A204.1 (cell line): Measurements from ENCODE around the gene ELOB.

Source experiments
- FAIRE-seq: peaks from 2 replicates; lab custom pipeline; 2012; peaks lifted over from hg19 to GRCh38; lab: Jason Lieb, UNC

Gene ELOB

DNA sequence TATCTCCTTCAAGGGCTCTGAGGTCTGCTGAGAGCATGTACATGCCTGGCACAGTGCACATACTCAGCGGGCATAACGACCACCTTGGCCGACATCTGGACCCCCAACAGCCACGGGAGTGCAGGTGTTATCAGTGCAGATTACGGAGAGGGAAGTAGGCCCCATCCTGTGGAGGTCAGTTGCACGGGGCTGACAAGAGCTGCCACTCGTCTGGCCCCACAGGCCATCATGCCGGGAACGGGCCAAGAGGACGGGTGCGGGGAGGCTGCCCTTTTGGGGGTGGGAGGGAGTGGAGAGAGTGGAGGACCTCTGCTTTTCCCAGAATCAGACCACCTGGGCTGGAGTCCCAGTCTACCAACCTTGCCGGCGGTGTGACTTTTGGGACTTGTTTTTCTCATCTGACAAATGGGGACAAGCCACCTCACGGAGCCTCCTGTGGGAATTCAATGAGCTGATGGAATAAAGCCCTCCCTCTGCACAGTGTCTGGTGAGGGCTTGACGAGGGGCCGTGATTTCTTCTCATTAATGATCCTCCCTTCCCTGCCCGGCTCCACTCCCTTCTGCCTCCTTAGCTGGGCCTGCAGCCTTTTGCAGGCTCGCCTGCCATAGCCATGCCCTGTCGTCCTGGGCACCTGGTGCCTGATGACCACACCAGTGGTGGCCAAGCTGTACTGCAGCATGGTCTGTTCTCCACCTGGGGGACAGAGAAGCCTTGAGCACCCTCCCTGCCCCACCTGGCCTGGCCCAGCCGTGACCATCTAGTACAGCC is 5.7 kb upstream of the ELOB start:
- no peak for FAIRE-seq

DNA sequence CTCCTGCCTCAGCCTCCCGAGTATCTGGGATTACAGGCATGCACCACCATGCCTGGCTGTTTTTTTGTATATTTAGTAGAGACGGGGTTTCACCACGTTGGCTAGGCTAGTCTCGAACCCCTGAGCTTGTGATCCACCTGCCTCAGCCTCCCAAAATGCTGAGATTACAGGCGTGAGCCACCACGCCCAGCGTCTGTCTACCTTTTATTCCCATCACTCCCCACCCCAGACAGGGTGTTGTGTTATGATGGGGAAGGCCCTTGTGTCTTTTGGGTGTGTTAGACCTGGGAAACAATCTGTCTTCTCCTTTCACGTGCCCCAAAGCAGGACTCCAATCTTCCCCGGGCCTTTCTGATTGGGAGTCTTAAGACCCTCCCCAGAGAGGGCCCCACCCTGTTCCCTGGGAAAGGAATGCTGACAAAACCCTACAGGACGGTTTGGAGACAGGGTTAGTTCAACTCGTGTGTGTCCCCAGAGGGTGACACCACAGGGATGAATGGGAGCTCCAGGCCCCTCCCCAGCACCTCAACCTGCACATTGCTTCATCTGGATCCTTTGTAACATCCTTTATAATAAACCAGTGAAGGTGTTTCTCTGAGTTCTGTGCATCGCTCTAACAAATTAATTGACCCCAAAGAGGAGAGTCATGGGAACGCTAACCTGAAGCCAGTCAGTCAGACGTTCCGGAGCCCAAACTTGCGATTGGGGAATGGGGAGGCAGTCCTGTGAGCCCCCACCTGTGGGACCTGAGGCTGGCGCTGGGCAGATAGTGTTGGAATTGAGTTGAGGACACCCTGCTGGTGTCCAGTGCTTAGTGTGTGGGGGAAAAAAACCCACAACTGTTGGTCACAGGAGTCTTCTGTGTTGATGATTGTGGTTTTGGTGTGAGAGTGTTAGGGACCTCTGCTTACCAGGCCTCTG is 3.2 kb upstream of the ELOB start:
- no peak for FAIRE-seq

DNA sequence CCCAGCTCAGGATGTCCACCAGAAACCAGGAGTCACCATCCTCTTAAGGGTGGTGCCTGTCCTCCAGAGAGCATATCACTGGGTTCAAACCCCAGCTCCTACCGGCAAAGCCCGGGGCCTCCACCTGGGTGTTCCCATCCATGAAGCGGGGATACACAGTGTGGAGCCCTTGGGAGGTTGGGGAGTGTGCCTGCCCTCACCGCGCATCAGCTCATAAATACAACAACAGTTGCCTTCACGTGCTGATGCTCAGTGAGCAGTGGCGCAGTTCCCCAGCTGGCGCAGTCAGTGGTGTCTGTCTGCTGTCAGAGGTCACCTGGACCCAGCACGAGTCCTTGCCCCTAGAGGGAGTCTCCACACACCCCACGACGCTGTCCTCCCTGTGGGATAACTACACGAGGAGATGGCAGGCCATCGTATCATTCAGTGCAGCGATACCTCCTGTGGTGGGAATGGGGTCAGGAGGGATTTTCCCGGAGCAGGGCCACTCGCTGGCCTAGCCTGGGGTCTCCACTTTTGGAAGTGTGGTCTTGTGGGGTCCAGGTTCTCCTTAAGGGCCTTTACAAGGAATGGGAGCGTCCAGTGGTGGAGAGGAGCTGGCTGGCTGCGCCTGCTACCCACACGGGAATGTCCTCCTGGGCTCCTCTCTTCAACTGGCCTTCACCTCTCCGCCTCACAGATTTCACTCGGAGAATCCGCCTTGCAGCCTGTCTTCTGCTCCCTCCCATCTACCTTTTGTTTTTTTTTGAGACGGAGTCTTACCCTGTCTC is 2.3 kb upstream of the ELOB start:
- FAIRE-seq = no peak

DNA sequence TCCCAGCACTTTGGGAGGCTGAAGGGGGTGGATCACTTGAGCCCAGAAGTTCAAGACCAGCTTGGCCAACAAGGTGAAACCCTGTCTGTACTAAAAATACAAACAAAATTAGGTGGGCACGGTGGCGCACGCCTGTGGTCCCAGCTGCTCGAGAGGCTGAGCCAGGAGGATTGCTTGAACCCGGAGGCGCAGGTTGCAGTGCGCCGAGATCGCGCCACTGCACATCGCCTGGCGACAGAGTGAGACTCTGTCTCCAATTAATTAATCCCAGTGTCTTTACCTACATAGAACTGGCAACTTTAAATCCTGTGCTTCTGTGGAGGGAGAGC is 1.5 kb upstream of the ELOB start:
- no peak for FAIRE-seq

DNA sequence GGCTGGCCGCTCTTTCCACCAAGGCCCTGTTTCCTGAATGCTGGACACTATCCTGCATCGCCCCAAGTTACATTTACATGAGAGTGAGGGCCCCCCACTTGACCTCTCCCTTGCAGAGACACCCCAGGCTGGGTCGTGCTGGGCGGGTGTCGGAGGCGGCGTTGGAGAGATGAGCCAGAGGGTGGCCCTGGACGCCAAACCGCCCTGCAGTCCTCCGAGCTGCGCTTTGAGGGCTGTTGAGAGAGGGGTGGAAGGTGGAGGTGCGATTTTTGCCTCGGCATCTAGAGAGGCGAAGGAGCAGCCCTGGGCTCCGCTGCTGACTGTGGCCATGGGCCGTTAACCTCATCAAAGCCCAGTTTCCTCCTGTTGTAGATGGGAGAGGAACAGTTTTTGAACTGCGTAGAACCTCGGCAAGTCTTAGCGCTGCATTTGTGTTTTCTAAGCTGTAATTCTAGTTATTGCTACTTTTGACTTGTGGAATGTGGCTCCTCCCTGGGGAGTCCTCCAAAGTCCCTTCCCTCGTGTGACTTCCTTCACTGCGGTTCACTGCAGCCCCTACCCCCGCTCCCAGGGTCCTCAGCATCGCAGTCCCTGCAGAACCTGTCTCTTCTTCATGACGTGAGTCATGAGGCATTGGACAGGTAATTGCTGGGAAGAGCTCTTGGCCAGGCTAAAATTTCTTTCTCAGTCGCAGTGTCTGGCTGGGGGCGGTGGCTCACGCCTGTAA is 986 bp upstream of the ELOB start:
- no peak for FAIRE-seq

DNA sequence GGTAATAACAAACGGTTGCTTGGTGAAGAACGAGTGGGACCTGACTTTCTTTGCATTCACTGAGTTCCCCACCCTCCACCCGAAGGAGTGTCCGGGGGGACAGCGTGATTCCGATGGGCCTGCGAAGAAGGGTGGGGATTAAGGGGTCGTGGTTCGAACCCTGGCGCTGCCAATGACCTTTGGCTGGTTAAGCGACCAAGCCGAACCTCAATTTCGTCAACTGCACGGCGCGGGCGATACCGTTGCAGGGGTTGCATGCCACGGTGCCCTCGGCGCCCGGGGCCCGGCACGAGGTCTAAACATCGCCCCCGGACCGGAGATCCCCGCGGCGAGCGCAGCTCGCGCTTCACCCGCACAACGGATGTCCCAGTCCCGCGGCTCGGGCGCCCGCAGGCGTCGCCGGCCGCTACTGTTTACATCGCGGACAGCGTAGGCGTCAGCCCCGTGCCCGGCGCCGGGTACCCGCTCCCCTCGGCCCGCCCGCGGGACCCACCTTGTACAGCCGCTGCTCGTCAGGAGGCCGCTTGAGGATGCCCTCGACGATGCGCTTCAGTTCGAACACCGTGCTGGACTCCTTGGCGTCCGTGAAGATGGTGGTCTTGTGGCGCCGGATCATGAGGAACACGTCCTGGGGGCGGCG is 460 bp downstream of the ELOB start:
- FAIRE-seq = no peak

DNA sequence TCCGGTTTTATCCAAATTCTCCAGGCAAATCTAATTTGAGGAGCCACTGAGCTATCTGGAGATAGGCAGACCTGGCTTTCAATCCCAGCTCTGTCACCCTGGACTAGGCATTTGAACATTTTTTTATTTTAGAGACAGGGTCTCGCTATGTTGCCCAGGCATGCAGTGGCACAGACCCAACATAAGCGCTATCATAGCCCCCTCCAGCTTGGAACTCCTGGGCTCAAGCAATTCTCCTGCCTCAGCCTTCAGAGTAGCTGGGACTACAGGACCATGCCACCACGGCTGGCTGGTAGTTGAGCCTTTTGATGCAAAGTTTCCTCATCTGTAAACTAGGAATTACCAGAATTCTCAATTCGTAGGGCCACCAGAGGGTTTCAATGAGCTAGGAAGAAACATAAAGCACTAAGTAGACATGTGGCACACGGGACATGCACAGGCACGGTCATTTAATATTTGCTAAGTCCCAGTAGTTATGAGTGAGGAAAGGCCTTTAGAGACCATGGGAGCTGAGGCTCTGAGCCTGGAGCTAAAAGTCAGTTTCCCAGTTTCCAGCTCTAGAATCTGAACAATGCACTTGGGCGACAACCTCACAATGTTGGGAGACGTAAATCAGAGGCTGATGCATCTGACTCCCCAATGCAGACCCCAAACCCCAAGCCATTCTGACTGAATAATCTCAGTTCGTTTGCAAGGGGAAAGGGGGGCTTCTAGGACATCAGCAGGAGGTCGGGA is 1.1 kb downstream of the ELOB start:
- FAIRE-seq = no peak

DNA sequence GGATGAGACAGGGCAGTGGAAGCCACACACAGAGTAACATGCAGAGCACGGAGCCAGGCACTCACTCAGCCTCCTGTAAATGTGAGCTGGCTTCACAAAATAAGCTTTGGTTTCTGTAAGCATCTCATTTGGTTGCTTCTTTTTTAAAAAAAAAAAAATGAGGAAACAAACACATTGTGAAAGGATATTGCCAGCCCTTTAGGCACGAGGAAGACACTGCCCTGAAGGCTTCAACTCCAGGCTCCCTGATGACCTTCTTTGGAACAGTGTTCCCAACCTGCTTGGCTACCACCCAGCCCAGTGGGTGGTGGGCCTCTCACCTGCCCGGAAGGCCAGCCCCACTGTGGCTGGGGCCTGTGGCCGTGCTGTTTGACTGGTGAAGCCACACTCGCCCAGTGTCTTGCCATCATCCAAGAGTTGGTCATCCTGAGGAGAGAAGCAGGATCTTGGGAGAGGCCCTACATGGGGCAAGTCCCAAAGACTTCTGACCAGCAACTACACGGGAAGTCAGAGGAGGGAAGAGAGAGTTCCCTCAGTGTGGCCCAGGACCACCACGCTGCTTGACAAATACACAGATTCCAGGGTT is 1.9 kb downstream of the ELOB start:
- FAIRE-seq = no peak

DNA sequence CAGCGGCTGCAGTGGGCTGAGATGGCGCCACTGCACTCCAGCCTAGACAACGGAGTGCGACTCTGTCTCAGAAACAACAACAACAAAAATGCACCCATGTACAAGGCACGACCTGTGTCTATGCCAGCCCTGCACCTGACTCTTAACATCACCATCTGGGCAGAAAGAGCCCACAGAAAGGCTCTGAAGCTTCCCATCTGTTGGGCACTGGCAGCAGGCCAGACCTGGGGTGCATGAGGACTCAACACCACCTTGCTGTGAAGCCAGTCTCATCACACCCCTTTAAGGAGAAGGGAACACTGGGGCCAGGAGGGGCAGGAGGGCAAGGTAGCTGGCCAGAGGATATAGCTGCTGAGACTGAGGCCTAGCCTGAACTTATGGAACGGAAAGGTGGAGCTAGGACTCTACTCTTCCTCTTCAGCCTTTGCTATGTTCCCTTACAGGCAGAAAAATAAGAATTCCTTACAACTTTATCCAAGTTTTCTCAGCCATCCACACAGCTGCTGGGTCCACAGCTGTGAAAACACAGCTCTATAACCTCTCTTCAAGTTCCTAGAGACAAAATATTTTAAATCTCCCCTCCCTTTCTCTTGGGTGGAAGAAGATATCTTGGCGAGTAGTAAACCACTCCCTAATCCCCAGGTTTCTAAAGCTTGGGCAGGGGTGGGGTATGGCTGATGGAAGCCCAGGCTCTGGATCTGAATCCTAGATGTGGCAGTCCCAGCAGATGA is 2.8 kb downstream of the ELOB start:
- no peak for FAIRE-seq

DNA sequence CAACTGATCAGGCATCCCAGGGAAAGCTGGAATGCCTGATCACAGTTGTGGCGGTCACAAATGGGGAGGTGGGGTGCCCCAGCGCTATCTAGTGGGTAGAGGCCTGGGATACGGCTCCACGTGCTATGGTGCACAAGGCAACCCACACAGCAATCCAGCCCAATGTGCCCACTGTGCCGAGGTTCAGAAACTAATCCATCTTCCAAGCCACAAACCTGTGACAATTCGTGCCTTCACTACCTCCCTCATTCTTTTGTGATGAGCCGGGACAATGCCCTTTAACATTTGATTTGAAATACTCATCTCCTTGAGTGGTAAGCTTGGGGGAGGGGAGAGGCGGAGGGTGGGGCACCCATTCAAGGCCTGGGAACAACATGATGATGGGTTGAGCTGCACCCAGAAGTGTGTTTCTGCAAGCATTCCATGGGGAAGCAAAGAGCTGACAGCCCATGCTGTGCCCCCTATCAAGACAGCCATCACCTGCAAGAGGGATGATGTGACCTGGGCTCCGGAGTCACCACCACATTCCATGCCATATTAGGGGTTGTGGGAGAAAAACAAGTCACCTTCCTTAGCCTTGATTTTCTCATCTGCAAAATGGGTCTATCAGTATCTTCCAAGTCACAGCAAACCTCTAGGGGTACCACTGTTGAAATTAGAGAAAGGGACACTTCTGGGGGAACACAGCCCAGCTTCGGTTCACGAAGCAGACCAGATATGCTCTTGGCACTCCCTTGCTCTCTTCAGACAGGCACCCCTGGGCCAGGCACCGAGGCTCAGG is 3.7 kb downstream of the ELOB start:
- FAIRE-seq = no peak

DNA sequence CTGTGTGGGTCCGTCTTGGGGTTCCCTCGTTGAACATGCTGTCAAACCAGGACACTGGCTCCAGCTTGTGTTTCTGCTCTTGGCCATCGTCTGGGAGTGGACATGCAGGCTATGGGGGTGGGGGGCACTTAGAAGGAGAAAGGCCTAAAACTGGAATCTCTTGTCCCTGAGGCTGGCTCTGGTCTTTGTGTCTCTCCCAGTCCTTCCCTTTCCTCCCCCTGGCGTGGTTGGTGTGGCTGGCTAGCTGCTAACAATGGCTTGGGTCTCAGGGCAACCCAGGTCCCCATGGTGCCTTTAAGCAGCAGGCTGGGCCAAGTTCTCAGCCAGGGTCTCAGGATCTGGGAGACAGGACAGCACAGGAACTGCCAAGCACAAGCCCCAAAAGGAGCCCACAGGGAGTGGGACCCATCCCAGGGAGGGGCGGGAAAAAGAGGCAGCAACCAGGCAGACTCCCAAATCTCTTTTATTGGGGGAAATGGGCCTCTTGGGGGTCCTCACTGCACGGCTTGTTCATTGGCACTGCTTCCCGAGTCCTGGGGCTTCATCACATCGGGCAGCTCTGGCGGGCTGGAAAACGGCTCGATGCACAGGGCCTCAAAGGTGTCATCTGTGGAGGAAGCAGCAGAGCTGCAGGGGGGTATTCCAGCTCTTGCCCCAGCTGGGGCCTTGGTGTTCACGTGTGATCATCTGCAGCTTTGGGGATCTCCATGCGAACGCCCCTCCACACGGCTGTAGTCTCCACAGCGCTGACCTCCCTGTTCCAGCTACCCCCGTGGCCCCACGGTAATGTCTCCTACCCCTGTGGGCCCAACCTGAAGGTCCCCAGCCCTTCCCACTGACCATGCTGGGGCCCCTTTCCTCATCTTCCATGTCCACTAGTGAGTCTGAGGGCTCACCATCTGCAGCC is 5.3 kb downstream of the ELOB start:
- no peak for FAIRE-seq

DNA sequence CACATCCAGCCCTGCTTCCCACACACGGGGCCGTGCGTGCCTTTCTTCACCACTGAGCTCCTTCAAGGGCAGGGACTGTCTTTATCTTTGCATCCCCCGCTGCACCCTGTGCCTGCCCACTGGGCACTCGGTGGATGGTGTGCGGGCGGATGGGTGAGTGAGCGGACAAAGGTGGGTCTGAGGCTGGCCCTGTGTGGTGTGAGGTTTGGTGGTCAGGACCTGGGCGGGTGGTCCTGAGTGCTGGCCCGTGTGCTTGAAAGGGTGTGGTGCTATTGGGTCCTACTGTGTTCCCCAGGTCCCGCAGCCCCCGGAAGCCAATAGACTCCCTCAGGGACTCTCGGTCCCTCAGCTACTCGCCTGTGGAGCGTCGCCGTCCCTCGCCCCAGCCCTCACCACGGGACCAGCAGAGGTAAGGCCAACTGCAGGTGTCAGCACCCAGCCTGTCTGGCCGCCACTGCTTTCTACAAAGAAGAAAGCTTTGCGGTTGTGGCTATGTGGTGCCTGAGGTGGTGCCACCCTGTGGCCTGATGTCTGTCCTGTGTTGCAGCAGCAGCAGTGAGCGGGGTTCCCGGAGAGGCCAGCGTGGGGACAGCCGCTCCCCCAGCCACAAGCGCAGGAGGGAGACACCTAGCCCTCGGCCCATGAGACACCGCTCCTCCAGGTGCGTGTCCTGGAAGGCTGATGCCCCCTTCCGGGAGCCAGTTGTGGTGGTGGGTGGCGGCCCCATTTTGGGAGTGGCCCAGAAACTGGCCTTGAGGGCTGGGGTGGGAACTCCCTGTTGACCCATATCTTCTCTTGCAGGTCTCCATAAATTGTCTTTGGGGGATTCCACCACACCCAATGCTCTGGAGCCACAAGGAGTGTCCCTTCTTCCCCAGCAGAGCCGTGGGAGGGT is 6.8 kb downstream of the ELOB start:
- no peak for FAIRE-seq

DNA sequence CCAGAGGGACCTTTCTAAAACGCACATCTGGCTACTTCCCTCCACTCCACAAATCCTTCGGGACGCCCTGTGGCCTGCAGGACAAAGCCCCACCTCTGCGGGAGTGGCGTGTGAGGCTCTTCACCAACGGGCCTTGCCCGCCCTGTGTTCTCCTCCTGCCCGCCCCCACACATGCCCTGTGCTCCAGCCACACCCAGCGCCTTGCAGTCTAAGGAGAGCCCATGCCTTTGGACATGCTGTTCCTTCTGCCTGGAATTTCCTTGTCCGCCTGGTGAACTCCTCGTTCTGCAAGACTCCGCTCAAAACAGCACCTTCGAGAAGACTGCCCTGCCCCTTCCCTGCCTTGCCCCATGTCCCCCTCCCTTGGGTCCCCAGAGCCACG is 7.4 kb downstream of the ELOB start:
- FAIRE-seq = no peak

DNA sequence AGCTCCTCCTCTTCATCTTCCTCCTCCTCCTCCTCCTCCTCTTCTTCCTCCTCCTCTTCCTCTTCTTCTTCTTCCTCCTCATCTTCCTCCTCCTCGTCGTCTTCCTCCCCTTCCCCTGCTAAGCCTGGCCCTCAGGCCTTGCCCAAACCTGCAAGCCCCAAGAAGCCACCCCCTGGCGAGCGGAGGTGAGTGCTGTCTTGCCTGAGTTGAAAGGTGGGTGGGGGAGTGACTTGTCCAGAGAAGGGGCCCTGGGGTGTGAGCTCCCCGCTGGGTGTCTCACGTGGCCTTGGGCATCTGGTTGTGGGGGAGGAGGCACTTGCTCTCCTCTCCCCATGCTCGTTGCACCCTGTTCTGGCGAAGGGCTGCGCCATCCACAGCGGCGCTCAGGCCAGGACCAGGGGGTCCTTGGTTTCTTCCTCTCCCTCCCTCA is 8.0 kb downstream of the ELOB start:
- FAIRE-seq = no peak

DNA sequence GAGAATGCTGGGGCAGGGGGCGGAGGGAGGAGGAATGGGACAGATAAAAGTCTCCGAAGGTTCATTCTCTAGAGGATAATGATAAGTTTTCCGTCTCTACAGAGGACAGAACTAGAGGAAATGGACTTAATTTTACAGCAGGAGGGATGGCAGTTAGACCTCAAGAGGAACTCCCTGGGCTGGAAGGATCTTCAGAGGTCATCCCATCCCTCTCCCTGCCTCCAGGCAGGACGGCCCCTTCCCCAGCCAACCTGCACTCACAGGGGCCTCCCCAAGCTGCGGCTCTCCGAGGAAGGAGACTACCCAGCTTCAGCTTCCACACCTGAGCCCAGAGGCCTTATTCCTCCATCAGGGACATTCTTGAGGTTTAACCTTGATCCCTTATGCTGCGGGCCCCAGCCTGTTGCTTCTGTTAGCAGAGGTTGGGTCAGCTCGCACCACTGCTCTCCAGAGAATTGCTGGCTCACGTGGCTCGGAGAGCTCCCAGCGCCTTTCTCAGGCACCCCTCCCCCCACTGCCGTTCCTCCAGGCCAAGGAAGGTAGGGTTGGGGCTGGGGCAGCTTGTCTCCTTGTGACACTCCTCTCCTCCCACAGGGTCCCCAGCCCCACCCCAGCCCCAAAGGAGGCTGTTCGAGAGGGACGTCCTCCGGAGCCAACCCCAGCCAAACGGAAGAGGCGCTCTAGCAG is 8.5 kb downstream of the ELOB start:
- no peak for FAIRE-seq

DNA sequence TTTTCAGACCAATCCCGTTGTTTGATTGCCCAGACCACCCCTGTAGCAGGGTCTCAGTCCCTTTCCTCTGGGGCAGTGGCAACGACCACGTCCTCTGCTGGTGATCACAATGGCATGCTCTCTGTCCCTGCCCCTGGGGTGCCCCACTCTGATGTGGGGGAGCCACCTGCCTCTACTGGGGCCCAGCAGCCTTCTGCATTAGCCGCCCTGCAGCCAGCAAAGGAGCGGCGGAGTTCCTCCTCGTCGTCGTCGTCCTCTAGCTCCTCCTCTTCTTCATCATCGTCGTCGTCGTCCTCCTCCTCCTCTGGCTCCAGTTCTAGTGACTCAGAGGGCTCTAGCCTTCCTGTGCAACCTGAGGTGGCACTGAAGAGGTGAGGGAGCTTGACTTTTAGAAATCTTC is 9.2 kb downstream of the ELOB start:
- FAIRE-seq = no peak
